H1 (cell line): Measurements from ENCODE around the gene SVOPL. TPM values are rescaled to one million over a fixed set of nuclear protein-coding genes. Genes with fewer than 3 reads are reported as not detected.

Experiments used
- CTCF ChIA-PET: fragments of 300-600 bp; sonication (Branson Sonifier 250); formaldehyde crosslinking; loops from one replicate; lab custom pipeline; 2021; ENCODE audit not compliant: partially characterized antibody; lab: Charles Lee
- POLR2A ChIA-PET: fragments of 300-600 bp; sonication (Branson Sonifier 250); formaldehyde crosslinking; loops from one replicate; lab custom pipeline; 2021; ENCODE audit warnings: inconsistent platforms; ENCODE audit not compliant: partially characterized antibody; lab: Charles Lee
- DNase-seq, 2 experiments: peaks; one replicate each; pipeline versions ENCODE4 v3.0.0 to v3.0.0-alpha.2; 2010 to 2022; ENCODE audit warnings: low spot score in 2 of 2, low read depth in 1 of 2, mixed read lengths in 1 of 2
- FAIRE-seq: peaks from 2 replicates; lab custom pipeline; 2011; peaks lifted over from hg19 to GRCh38; lab: Jason Lieb, UNC
- H2AFZ ChIP-seq: 2 replicates; pipeline ENCODE4 v1.8.1; 2012; ENCODE audit warnings: low read length, inconsistent platforms
- H2AK5ac ChIP-seq: 2 replicates; pipeline ENCODE4 v1.6.1; 2013; ENCODE audit warnings: low read depth, low read length
- H2BK120ac ChIP-seq: replicated peaks from 2 replicates; pipeline ENCODE3; 2013; ENCODE audit warnings: low read depth, low read length, inconsistent platforms
- H2BK12ac ChIP-seq: 2 replicates; pipeline ENCODE4 v1.6.1; 2013; ENCODE audit warnings: low read depth, low read length
- H2BK15ac ChIP-seq: 2 replicates; pipeline ENCODE4 v1.6.1; 2013; ENCODE audit warnings: low read length
- H2BK20ac ChIP-seq: 2 replicates; pipeline ENCODE4 v1.6.1; 2013; ENCODE audit warnings: low read length
- H2BK5ac ChIP-seq: 2 replicates; pipeline ENCODE4 v1.6.1; 2013; ENCODE audit warnings: low read depth, low read length
- H3K14ac ChIP-seq: 2 replicates; pipeline ENCODE4 v1.6.1; 2013; ENCODE audit warnings: inconsistent platforms; ENCODE audit not compliant: insufficient read length
- H3K18ac ChIP-seq: 2 replicates; pipeline ENCODE4 v1.6.1; 2013; ENCODE audit warnings: low read length; ENCODE audit errors: extremely low read depth
- H3K23ac ChIP-seq: 2 replicates; pipeline ENCODE4 v1.6.1; 2013; ENCODE audit warnings: inconsistent platforms; ENCODE audit not compliant: insufficient read length
- H3K23me2 ChIP-seq: 2 replicates; pipeline ENCODE4 v1.6.1; 2013; ENCODE audit warnings: low read depth, low read length
- H3K27ac ChIP-seq: 2 replicates; pipeline ENCODE4 v1.6.1; 2011; ENCODE audit warnings: low read depth, low read length, inconsistent platforms
- H3K27me3 ChIP-seq, 4 experiments: replicated peaks in 1 of 4; 1 replicate in 1 of 4; 2 replicates in 3 of 4; pipeline versions ENCODE4 v1.6.1 to v1.8.1; 2011 to 2013; ENCODE audit warnings: low read length in 3 of 4, mild to moderate bottlenecking in 3 of 4, inconsistent platforms in 2 of 4, mixed read lengths in 2 of 4, moderate library complexity in 1 of 4; ENCODE audit not compliant: control insufficient read depth in 3 of 4, insufficient read depth in 3 of 4; ENCODE audit errors: extremely low read depth in 1 of 4
- H3K36me3 ChIP-seq, 4 experiments: 2 replicates each; pipeline versions ENCODE4 v1.6.1 to v1.8.1; 2011 to 2013; ENCODE audit warnings: mild to moderate bottlenecking in 4 of 4, low read length in 3 of 4, moderate library complexity in 2 of 4, control low read depth in 1 of 4, inconsistent platforms in 1 of 4; ENCODE audit not compliant: insufficient read depth in 4 of 4, control insufficient read depth in 2 of 4
- H3K4ac ChIP-seq: replicated peaks from 2 replicates; pipeline ENCODE3; 2013; ENCODE audit warnings: low read length, low read depth, mixed read lengths, inconsistent platforms; ENCODE audit not compliant: insufficient read length
- H3K4me1 ChIP-seq, 4 experiments: replicated peaks in 1 of 4; 1 replicate in 1 of 4; 2 replicates in 3 of 4; pipeline versions ENCODE4 v1.6.1 to v1.8.1; 2011 to 2013; ENCODE audit warnings: low read length in 3 of 4, inconsistent platforms in 2 of 4, mixed read lengths in 1 of 4; ENCODE audit not compliant: insufficient read depth in 4 of 4, control insufficient read depth in 3 of 4
- H3K4me2 ChIP-seq, 2 experiments: 2 replicates each; pipeline versions ENCODE4 v1.6.1 to v1.8.1; 2011 to 2013; ENCODE audit warnings: low read depth in 2 of 2, low read length in 2 of 2, control low read depth in 1 of 2, inconsistent platforms in 1 of 2, mild to moderate bottlenecking in 1 of 2; ENCODE audit not compliant: insufficient read depth in 1 of 2
- H3K4me3 ChIP-seq, 4 experiments: fragments of 200-600, 300-600 bp in 1 of 4; sonication (generic), shearing (Covaris generic), sonication (Bioruptor Twin) in 1 of 4; 2 replicates each; pipeline versions ENCODE4 v1.5.1 to v1.8.1; 2011 to 2016; ENCODE audit warnings: low read length in 4 of 4, low read depth in 3 of 4, control low read depth in 2 of 4, inconsistent platforms in 2 of 4, mild to moderate bottlenecking in 2 of 4, mixed read lengths in 1 of 4, moderate library complexity in 1 of 4; ENCODE audit not compliant: insufficient read depth in 2 of 4; ENCODE audit errors: extremely low read depth in 1 of 4
- H3K56ac ChIP-seq: replicated peaks from 2 replicates; pipeline ENCODE3; 2013; ENCODE audit warnings: low read depth, mild to moderate bottlenecking, mixed read lengths, low read length, inconsistent platforms; ENCODE audit not compliant: insufficient read length
- H3K79me1 ChIP-seq: 2 replicates; pipeline ENCODE4 v1.6.1; 2013; ENCODE audit warnings: low read depth, low read length, control low read depth
- H3K79me2 ChIP-seq, 2 experiments: 2 replicates each; pipeline versions ENCODE4 v1.6.1 to v1.8.1; 2012 to 2013; ENCODE audit warnings: low read length in 2 of 2, mild to moderate bottlenecking in 2 of 2, inconsistent platforms in 1 of 2; ENCODE audit not compliant: insufficient read depth in 2 of 2, control insufficient read depth in 1 of 2
- H3K9ac ChIP-seq, 4 experiments: replicated peaks in 1 of 4; 1 replicate in 1 of 4; 2 replicates in 3 of 4; pipeline versions ENCODE4 v1.6.1 to v1.8.1; 2011 to 2013; ENCODE audit warnings: low read depth in 3 of 4, low read length in 3 of 4, control low read depth in 2 of 4, mild to moderate bottlenecking in 2 of 4, moderate library complexity in 2 of 4, inconsistent platforms in 1 of 4; ENCODE audit errors: extremely low read depth in 1 of 4
- H3K9me3 ChIP-seq, 2 experiments: 2 replicates each; pipeline versions ENCODE4 v1.6.1 to v1.8.1; 2012 to 2013; ENCODE audit warnings: mild to moderate bottlenecking in 2 of 2, moderate library complexity in 2 of 2, control low read depth in 1 of 2, inconsistent platforms in 1 of 2, low read depth in 1 of 2, low read length in 1 of 2, mixed read lengths in 1 of 2; ENCODE audit not compliant: insufficient read depth in 2 of 2
- H4K20me1 ChIP-seq, 2 experiments: replicated peaks in 1 of 2; 2 replicates each; pipeline versions ENCODE3 to v1.8.1; 2011 to 2013; ENCODE audit warnings: inconsistent platforms in 2 of 2, low read length in 2 of 2, mild to moderate bottlenecking in 1 of 2; ENCODE audit not compliant: insufficient read depth in 2 of 2, control insufficient read depth in 1 of 2
- H4K5ac ChIP-seq: 2 replicates; pipeline ENCODE4 v1.6.1; 2013; ENCODE audit warnings: low read length, low read depth, mixed read lengths, inconsistent platforms; ENCODE audit not compliant: insufficient read length
- H4K8ac ChIP-seq: 2 replicates; pipeline ENCODE4 v1.8.0; 2013; ENCODE audit warnings: mild to moderate bottlenecking, moderate library complexity, low read length, inconsistent platforms; ENCODE audit not compliant: insufficient read depth; ENCODE audit errors: extremely low read depth
- H4K91ac ChIP-seq: replicated peaks from 2 replicates; pipeline ENCODE3; 2013; ENCODE audit warnings: low read length, mixed read lengths, inconsistent platforms; ENCODE audit not compliant: insufficient read length
- CHD2 ChIP-seq: IDR thresholded peaks from 2 replicates; pipeline ENCODE4 v1.6.1; 2012; ENCODE audit warnings: low read length, improper control_type of control experiment
- HDAC6 ChIP-seq: IDR thresholded peaks from one replicate; pipeline ENCODE4 v1.7.1; 2012; ENCODE audit warnings: low read depth, mild to moderate bottlenecking, inconsistent platforms, low read length, moderate library complexity
- KDM1A ChIP-seq: fragments of 200-600, 300-600 bp; sonication (generic); IDR thresholded peaks from 2 replicates; pipeline ENCODE4 v1.7.1; 2016; ENCODE audit warnings: mild to moderate bottlenecking, low read length, borderline replicate concordance
- MAFK ChIP-seq: IDR thresholded peaks from 2 replicates; pipeline ENCODE4 v1.6.1; 2012; ENCODE audit warnings: low read depth, mild to moderate bottlenecking, improper control_type of control experiment, low read length
- NRF1 ChIP-seq: IDR thresholded peaks from 2 replicates; pipeline ENCODE4 v1.6.1; 2011; ENCODE audit warnings: mild to moderate bottlenecking, low read depth, low read length, improper control_type of control experiment
- POLR2A ChIP-seq, 2 experiments: IDR thresholded peaks; 1 replicate in 1 of 2; 2 replicates in 1 of 2; pipeline ENCODE4 v1.6.1; 2011; ENCODE audit warnings: low read depth in 2 of 2, low read length in 2 of 2, mild to moderate bottlenecking in 2 of 2; ENCODE audit errors: control extremely low read depth in 1 of 2
- POLR2AphosphoS5 ChIP-seq: IDR thresholded peaks from 2 replicates; pipeline ENCODE4 v1.6.1; 2011; ENCODE audit warnings: low read depth, low read length
- SAP30 ChIP-seq: fragments of 300-600 bp; sonication (generic); IDR thresholded peaks from 2 replicates; pipeline ENCODE4 v1.7.1; 2012; ENCODE audit warnings: low read length, moderate library complexity, mild to moderate bottlenecking, inconsistent platforms; ENCODE audit not compliant: insufficient read depth, insufficient replicate concordance
- SRF ChIP-seq: IDR thresholded peaks from 2 replicates; pipeline ENCODE4 v1.6.1; 2011; ENCODE audit warnings: mild to moderate bottlenecking, low read depth, low read length, moderate library complexity
- TBP ChIP-seq: IDR thresholded peaks from 2 replicates; pipeline ENCODE4 v1.6.1; 2011; ENCODE audit warnings: low read depth, low read length, improper control_type of control experiment
- TCF12 ChIP-seq: IDR thresholded peaks from 2 replicates; pipeline ENCODE4 v1.6.1; 2011; ENCODE audit warnings: low read depth, mild to moderate bottlenecking, low read length
- WGBS, 2 experiments: shearing (Covaris generic) in 1 of 2; methylation state at CpG; one replicate each; pipeline versions ENCODE4 v1.1.6 to v1.1.7; 2013 to 2015; ENCODE audit warnings: low lambda C conversion rate in 2 of 2, mixed read lengths in 2 of 2, inconsistent platforms in 1 of 2, low coverage in 1 of 2, missing lambda C conversion rate in 1 of 2; ENCODE audit not compliant: insufficient replicate concordance in 2 of 2, insufficient coverage in 1 of 2, insufficient read length in 1 of 2; ENCODE audit errors: extremely low coverage in 1 of 2, missing lambda C conversion rate in 1 of 2; 5-methylcytosine and 5-hydroxymethylcytosine counted together
- polyA plus RNA-seq, 7 experiments: library from polyadenylated mRNA; depleted of rRNA in 3 of 7; stranded (reverse) in 5 of 7; unstranded in 2 of 7; fragments of >200 nt in 5 of 7; fragments of 200-250 nt in 2 of 7; gene quantifications; 1 replicate in 5 of 7; 2 replicates in 1 of 7; 4 replicates in 1 of 7; pipeline versions ENCODE4 v1.2.1 to v1.2.3, GENCODE V29; 2011 to 2013; ENCODE audit warnings: missing spikeins in 2 of 7, mixed read lengths in 2 of 7
- total RNA-seq: library from RNA; stranded (reverse); fragmentation: NEBNext Ultra II Directional; extraction: Animal tissue kit (Norgen Biotek cat#: 25700); gene quantifications from 2 replicates; pipeline ENCODE4 v1.2.1, GENCODE V29; 2021
- TF ChIP-seq, protein P1 (sequence below): IDR thresholded peaks from 2 replicates; pipeline ENCODE4 v1.6.1; 2012; ENCODE audit warnings: inconsistent platforms
- TF ChIP-seq, protein P2 (sequence below): IDR thresholded peaks from 2 replicates; pipeline ENCODE4 v1.6.1; 2011; ENCODE audit warnings: low read depth, mild to moderate bottlenecking, low read length; ENCODE audit not compliant: insufficient read depth
- TF ChIP-seq, protein P3 (sequence below): IDR thresholded peaks from 2 replicates; pipeline ENCODE4 v1.6.1; 2012; ENCODE audit warnings: inconsistent platforms

SVOPL gene
- total and polyA plus RNA-seq, 2 of the 8 experiments (the other 6 are each of a cell fraction or from before 2014, with no cell fraction given): 1.1 to 1.4 TPM

DNA sequence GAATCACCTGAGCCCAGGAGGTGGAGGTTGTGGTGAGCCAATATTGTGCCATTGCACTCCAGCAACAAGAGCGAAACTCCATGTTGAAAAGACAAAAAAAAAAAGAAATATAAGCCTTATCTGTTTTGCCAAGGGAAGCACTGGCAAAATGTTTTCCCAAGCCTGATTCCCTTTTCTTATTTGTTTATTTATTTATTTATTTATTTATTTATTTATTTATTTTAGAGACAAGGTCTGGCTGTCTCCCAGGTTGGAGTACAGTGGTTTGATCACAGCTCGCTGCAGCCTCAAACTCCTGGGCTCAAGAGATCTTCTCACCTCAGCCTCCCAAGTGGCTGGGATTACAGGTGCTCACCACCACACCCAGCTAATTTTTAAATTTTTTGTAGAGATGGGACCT is 44.2 kb downstream of the SVOPL start:
- DNase-seq: no peak
- Histone ChIP-seq H2BK12ac (no peak overlapping the region; the same call in 1 of the 2 replicates), H3K79me1 (no peaks in the 10 kb centered on the region), H2BK5ac (no peak overlapping the region), H3K27ac (no peak overlapping the region), H4K20me1 (no peaks in the 10 kb centered on the region), H3K4ac (no peak overlapping the region), H3K18ac (no peak overlapping the region), H4K5ac (no peak overlapping the region), H3K4me2 (no peak overlapping the region), H2AK5ac (no peak overlapping the region), H3K14ac (no peak overlapping the region), H3K36me3 (peaks cover 0 to 5% (median 0%) of the 10 kb centered on the region in 4 experiments; a peak in 1 of 8 replicates), H3K9me3 (peaks cover 6 to 10% of the 10 kb centered on the region in 2 experiments; a peak in 3 of 4 replicates), H2BK20ac (no peak overlapping the region), H4K8ac (no peak overlapping the region), H3K4me3 (no peak overlapping the region), H2AFZ (no peak overlapping the region), H3K27me3 (no peaks in the 10 kb centered on the region), H3K9ac (no peak overlapping the region), H3K23ac (no peak overlapping the region), H3K79me2 (no peaks in the 10 kb centered on the region), H2BK15ac (no peak overlapping the region), H3K23me2 (no peaks in the 10 kb centered on the region), H4K91ac (no peak overlapping the region), H3K56ac (no peak overlapping the region), H3K4me1 (peaks cover 0 to 4% (median 2%) of the 10 kb centered on the region in 4 experiments; a peak in 2 of 7 replicates), H2BK120ac (no peak overlapping the region)
- CTCF ChIA-PET: interaction anchor here (0.6 to 0.8 kb wide), 2 partner anchors 12 to 82 kb away, joined by 3 read pairs; no protein-coding TSS in a partner anchor
- 86% methylated on average over 2 of the region's 2 CpGs; no CpG with 5 or more reads in 1 of the 2 experiments for WGBS, 2 experiments
- FAIRE-seq: no peak
- POLR2A ChIA-PET: no interaction called here
- TF ChIP-seq MAFK (no peak), TBP (no peak), SRF (no peak), TCF12 (no peak), CHD2 (no peak), KDM1A (no peak), NRF1 (no peak), SAP30 (no peak), POLR2A (IDR thresholded peaks at IDR 0.05; ENCODE audit: control extremely low read depth in 1 of 2, low read depth in 2 of 2, low read length in 2 of 2) (no peak), HDAC6 (no peak), POLR2AphosphoS5 (no peak)
- TF ChIP-seq, protein P1, sequence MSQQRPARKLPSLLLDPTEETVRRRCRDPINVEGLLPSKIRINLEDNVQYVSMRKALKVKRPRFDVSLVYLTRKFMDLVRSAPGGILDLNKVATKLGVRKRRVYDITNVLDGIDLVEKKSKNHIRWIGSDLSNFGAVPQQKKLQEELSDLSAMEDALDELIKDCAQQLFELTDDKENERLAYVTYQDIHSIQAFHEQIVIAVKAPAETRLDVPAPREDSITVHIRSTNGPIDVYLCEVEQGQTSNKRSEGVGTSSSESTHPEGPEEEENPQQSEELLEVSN: no peak
- TF ChIP-seq, protein P2, sequence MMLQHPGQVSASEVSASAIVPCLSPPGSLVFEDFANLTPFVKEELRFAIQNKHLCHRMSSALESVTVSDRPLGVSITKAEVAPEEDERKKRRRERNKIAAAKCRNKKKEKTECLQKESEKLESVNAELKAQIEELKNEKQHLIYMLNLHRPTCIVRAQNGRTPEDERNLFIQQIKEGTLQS: no peak
- TF ChIP-seq, protein P3, sequence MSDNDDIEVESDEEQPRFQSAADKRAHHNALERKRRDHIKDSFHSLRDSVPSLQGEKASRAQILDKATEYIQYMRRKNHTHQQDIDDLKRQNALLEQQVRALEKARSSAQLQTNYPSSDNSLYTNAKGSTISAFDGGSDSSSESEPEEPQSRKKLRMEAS: no peak
